Activated CD8-positive, alpha-beta T cell treated with anti-CD3 and anti-CD28 coated beads for 36 hours (primary cell): ENCODE data around the gene AUTS2. TPM values are rescaled to one million over a fixed set of nuclear protein-coding genes. Genes with fewer than 3 reads are reported as not detected.
A peak's percentile ranks its signal among the peaks of the same experiment; 100 is the strongest.

Experiments used
- ATAC-seq: fragments of 200-7000 bp; cut with Tn5 transposase; one replicate; pipeline ENCODE4 v1.10.0; 2021; ENCODE audit warnings: mild to moderate bottlenecking, moderate library complexity
- CTCF ChIA-PET: fragments of 350-600 bp; sonication (Branson Sonifier 250); formaldehyde crosslinking; loops from one replicate; lab custom pipeline; 2021; ENCODE audit warnings: antibody characterized with exemption; lab: Charles Lee
- POLR2A ChIA-PET: fragments of 350-600 bp; sonication (Branson Sonifier 250); formaldehyde crosslinking; loops from one replicate; lab custom pipeline; 2021; ENCODE audit warnings: antibody characterized with exemption; lab: Charles Lee
- DNase-seq: peaks from one replicate; pipeline ENCODE4 v3.0.0-alpha.2; 2020
- H3K27ac Mint-ChIP-seq: one replicate; pipeline ENCODE4 v1.8.0; 2021; ENCODE audit warnings: mild to moderate bottlenecking, mixed read lengths
- H3K27me3 Mint-ChIP-seq: one replicate; pipeline ENCODE4 v1.8.0; 2021; ENCODE audit warnings: mixed read lengths
- H3K36me3 Mint-ChIP-seq: one replicate; pipeline ENCODE4 v1.8.0; 2021; ENCODE audit warnings: low read depth, mixed read lengths
- H3K4me1 Mint-ChIP-seq: one replicate; pipeline ENCODE4 v1.8.0; 2021; ENCODE audit warnings: low read depth, mixed read lengths
- H3K4me3 Mint-ChIP-seq: one replicate; pipeline ENCODE4 v1.8.0; 2021; ENCODE audit warnings: mild to moderate bottlenecking, moderate library complexity, mixed read lengths
- H3K9me3 Mint-ChIP-seq: one replicate; pipeline ENCODE4 v1.8.0; 2021; ENCODE audit warnings: mixed read lengths
- intact Hi-C: fragments of 100-400 bp; cut with micrococcal nuclease; formaldehyde crosslinking; loops from one replicate; pipeline ENCODE4 v1.10.0; 2022
- total RNA-seq, 2 experiments: library from RNA; stranded (reverse); gene quantifications; one replicate each; pipeline ENCODE4 v1.2.3, GENCODE V29; 2021
- TF ChIP-seq, protein P1 (sequence below): fragments of 200-600 bp; IDR thresholded peaks from one replicate; pipeline ENCODE4 v1.8.0; 2022; ENCODE audit warnings: antibody characterized with exemption, mild to moderate bottlenecking

Gene AUTS2
- total RNA-seq, 2 experiments from 2014 or later = 3.1 to 3.3 TPM

DNA sequence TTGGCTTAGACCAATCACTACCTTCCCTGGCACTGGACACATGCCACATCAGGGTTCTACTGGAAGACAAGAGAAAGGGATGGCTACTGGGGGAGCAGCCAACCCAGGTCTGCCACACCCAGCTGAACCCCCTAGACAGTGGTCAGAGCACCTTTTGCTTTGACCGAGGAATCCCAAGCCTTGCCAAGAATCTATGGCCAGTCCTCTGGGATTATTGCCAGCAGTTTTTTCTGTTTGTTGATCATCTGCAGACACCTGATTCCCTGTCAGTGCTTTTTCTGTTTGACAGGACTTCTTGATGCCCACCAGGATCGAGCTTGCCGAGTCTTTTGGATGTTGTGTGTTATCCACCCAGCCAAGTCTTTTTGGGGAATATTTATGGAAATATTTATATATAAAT lies 1057.4 kb downstream of the AUTS2 start:
- TF ChIP-seq, protein P1, sequence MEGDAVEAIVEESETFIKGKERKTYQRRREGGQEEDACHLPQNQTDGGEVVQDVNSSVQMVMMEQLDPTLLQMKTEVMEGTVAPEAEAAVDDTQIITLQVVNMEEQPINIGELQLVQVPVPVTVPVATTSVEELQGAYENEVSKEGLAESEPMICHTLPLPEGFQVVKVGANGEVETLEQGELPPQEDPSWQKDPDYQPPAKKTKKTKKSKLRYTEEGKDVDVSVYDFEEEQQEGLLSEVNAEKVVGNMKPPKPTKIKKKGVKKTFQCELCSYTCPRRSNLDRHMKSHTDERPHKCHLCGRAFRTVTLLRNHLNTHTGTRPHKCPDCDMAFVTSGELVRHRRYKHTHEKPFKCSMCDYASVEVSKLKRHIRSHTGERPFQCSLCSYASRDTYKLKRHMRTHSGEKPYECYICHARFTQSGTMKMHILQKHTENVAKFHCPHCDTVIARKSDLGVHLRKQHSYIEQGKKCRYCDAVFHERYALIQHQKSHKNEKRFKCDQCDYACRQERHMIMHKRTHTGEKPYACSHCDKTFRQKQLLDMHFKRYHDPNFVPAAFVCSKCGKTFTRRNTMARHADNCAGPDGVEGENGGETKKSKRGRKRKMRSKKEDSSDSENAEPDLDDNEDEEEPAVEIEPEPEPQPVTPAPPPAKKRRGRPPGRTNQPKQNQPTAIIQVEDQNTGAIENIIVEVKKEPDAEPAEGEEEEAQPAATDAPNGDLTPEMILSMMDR = no peak
- no peak overlapping the region for H3K27ac Mint-ChIP-seq
- peaks cover 26% of the 10 kb centered on the region for H3K4me1 Mint-ChIP-seq
- peaks cover under 1% of the 10 kb centered on the region for H3K36me3 Mint-ChIP-seq
- no peak overlapping the region for H3K4me3 Mint-ChIP-seq
- intact Hi-C loops = no loop called here
- H3K9me3 Mint-ChIP-seq = peaks cover 1% of the 10 kb centered on the region
- DNase-seq = no peak
- POLR2A ChIA-PET = no interaction called here
- no peak for ATAC-seq
- H3K27me3 Mint-ChIP-seq = peaks cover 6% of the 10 kb centered on the region
- CTCF ChIA-PET = no interaction called here

DNA sequence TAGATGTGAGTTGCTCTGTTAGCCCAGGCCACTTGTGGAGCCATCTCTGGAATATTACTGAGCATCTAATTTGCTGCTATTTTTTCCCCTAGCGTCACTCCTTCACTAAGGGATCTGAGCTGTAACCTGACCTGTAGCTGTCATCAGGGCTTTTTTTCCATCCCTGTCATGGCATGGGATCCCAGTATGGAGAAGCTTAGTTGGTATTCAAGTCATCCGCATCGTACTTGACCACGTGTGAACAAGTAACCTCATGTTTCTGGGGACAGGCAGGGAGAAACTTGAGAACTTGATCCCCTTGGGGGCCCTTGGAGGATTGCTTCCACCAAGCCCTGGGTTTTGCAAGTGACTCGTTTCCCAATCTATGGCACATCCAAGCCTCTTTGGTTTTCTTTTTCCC lies 1059.3 kb downstream of the AUTS2 start:
- no peak for DNase-seq
- Mint-ChIP-seq H3K9me3 (no peaks in the 10 kb centered on the region), H3K4me1 (peaks cover 29% of the 10 kb centered on the region), H3K27ac (no peak overlapping the region), H3K4me3 (no peak overlapping the region), H3K27me3 (no peaks in the 10 kb centered on the region), H3K36me3 (no peaks in the 10 kb centered on the region)
- no peak for ATAC-seq
- intact Hi-C loops = no loop called here
- CTCF ChIA-PET = interaction anchor here (1.3 to 1.6 kb wide), 2 partner anchors 9 to 39 kb away, joined by 4 read pairs; no protein-coding TSS in a partner anchor
- POLR2A ChIA-PET = interaction anchor here (1.2 kb wide), 1 partner anchor 9 kb away, joined by 5 read pairs; no protein-coding TSS in a partner anchor
- TF ChIP-seq, protein P1 = no peak

DNA sequence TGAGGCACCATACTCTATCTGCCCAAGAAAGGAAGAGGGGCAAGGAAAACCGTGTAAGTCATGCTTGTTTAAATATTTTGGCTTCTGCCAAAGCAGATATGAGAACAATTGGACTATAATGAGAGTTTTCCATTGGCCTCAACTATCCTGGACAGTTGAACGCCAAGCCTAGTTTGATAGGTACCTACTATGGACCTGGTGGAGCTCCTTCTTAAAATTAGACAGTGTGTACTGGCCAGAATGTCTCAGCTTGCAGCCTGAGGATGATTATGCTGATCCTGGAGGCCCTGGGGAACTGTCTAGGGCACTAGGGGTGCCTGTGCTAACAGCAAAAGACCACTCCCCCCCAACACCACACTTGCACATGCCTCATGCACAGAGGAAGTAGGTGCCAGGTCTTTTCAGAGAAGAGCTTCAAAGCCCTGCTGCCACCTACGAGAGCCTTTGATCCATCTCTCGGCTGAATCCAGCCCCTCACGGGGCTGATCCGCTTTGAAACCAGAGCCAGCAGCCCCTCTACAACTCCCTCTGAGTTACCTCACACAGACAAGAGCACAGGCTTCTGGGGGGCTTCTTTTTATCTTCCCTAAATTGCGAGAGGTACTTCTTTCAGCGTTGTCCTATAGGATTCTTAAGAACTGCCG lies 1059.8 kb downstream of the AUTS2 start:
- TF ChIP-seq, protein P1 = no peak
- H3K4me1 Mint-ChIP-seq = peaks cover 29% of the 10 kb centered on the region
- DNase-seq (peak; percentile 12), ATAC-seq (no peak)
- H3K4me3 Mint-ChIP-seq = no peak overlapping the region
- H3K9me3 Mint-ChIP-seq = no peaks in the 10 kb centered on the region
- no peaks in the 10 kb centered on the region for H3K27me3 Mint-ChIP-seq
- intact Hi-C loops = no loop called here
- ChIA-PET POLR2A (interaction anchor here (0.8 to 1.2 kb wide), 2 partner anchors 9 to 11 kb away, joined by 5 read pairs; no protein-coding TSS in a partner anchor), CTCF (interaction anchor here (1.3 to 1.7 kb wide), 3 partner anchors 9 to 40 kb away, joined by 4 to 5 read pairs (median 4); no protein-coding TSS in a partner anchor)
- no peak overlapping the region for H3K27ac Mint-ChIP-seq
- no peaks in the 10 kb centered on the region for H3K36me3 Mint-ChIP-seq

DNA sequence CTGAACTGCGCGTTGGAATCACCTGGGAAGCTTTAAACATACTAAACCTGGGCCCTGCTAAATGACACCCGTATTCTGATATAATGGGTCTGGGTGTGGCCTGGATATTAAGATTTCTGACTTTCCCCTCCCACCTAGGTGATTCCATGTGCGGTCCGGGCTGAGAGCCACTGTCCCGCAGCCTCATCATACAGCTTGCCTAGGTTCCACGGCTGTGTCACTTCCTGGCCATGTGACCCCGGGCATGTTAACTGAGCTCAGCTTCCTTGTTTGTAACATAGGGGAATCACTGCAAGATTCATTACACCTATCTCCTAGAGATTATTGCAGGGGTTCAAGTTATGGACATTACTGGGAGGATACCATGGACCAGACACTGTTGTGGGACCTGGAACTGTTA lies 1061.0 kb downstream of the AUTS2 start:
- POLR2A ChIA-PET = no interaction called here
- Mint-ChIP-seq H3K4me1 (peaks cover 29% of the 10 kb centered on the region), H3K4me3 (no peak overlapping the region), H3K9me3 (no peaks in the 10 kb centered on the region), H3K36me3 (no peaks in the 10 kb centered on the region), H3K27me3 (no peaks in the 10 kb centered on the region), H3K27ac (peak overlapping the region; percentile 28)
- CTCF ChIA-PET = interaction anchor here (1.7 kb wide), 1 partner anchor 39 kb away, joined by 5 read pairs; no protein-coding TSS in a partner anchor
- peak; percentile 63 for DNase-seq
- TF ChIP-seq, protein P1 = no peak
- intact Hi-C loops = no loop called here
- peak; percentile 74 for ATAC-seq

DNA sequence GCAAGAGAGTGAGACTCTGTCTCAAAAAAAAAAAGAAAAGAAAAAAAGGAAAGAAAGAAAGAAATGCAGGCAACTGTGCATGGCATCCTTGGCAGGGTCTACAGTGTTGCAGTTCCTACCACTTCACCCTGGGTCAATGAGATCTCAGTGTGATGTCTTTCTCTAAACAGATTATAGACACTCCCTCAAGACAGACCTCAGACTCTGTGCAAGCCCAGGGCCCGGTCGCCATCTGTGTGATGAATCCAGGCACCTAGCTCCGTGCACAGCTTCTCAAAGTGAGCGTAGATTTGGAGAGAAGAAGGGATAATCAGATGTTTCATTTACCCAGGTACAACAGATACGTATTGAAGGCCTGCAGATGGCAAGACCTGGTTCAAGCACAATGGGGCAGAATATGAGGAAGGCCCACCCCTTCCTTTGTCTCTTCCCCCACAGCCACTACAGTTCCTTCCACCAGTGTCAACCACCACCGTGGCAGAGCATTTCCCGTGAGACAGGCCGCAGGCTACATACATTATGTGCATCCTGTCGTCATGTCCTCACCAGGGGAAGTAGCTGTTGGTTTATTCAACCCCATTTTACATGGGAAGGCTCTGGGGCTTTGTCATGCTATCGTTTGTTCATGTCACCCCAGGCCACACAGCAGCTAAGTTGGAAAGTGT lies 1062.0 kb downstream of the AUTS2 start:
- ATAC-seq (peak; percentile 79), DNase-seq (peak; percentile 53)
- Mint-ChIP-seq H3K27me3 (no peaks in the 10 kb centered on the region), H3K9me3 (no peaks in the 10 kb centered on the region), H3K4me3 (no peak overlapping the region), H3K27ac (no peak overlapping the region), H3K4me1 (peaks cover 29% of the 10 kb centered on the region), H3K36me3 (no peaks in the 10 kb centered on the region)
- POLR2A ChIA-PET = no interaction called here
- intact Hi-C loops = no loop called here
- CTCF ChIA-PET = interaction anchor here (0.9 kb wide), 1 partner anchor 12 kb away, joined by 3 read pairs; no protein-coding TSS in a partner anchor
- TF ChIP-seq, protein P1 = no peak
